Measurements from ENCODE around the gene LRP6.

DNA sequence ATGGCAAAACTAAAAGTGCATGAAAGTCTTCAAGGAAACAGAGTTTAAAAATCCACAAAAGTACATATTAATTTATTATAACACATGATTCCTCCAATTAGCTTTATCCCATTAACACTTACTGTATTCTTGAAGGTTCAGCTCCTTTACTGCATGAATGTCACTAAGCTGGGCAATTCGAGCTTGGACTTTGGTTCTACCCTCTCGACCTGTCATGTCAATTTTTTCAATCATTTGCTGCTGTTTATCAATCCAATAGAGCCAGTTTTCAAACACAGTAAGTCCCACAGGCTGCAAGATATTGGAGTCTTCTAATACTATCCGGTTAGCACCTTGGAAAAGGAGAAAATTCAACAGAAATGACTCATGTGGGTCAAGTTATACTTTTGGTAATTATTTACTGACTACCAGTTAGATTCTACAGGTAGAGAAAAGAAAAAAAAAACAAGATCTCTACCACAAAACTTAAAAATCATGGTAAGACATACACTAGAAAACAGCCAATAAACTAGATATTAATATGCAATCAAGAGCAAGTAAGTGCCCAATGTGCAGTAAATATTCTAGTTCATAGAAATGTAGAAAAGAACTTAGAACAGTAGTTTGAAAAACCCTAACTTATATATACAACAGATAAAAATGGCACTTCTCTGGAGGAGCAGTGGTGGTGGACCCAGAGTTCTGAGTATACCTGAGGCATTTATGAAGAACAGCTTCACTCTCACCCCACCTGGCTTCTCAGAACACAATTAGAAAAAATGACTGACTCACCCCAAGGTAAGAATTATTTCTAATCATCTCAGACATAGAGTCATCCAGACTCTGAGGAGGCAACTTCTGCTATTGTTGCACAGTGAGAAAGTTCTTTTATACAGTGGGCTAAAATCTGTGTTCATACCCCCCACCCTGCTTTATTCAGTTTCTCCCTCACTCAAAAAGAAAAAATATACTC lies 128.4 kb downstream of the LRP6 start:
- TF ChIP-seq, protein P1, sequence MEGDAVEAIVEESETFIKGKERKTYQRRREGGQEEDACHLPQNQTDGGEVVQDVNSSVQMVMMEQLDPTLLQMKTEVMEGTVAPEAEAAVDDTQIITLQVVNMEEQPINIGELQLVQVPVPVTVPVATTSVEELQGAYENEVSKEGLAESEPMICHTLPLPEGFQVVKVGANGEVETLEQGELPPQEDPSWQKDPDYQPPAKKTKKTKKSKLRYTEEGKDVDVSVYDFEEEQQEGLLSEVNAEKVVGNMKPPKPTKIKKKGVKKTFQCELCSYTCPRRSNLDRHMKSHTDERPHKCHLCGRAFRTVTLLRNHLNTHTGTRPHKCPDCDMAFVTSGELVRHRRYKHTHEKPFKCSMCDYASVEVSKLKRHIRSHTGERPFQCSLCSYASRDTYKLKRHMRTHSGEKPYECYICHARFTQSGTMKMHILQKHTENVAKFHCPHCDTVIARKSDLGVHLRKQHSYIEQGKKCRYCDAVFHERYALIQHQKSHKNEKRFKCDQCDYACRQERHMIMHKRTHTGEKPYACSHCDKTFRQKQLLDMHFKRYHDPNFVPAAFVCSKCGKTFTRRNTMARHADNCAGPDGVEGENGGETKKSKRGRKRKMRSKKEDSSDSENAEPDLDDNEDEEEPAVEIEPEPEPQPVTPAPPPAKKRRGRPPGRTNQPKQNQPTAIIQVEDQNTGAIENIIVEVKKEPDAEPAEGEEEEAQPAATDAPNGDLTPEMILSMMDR (IDR thresholded peaks at IDR 0.05), result no peak
- TF ChIP-seq POLR2A (IDR thresholded peaks at IDR 0.05), result no peak
